HG03060 (cell line): ENCODE data around the gene C14orf119.

Experiments used
- ATAC-seq: cut with Tn5 transposase; IDR thresholded peaks from one replicate; pipeline ENCODE4 v1.9.1; 2021; ENCODE audit warnings: low read depth, moderate number of reproducible peaks; ENCODE audit not compliant: unreplicated experiment

The C14orf119 gene

DNA sequence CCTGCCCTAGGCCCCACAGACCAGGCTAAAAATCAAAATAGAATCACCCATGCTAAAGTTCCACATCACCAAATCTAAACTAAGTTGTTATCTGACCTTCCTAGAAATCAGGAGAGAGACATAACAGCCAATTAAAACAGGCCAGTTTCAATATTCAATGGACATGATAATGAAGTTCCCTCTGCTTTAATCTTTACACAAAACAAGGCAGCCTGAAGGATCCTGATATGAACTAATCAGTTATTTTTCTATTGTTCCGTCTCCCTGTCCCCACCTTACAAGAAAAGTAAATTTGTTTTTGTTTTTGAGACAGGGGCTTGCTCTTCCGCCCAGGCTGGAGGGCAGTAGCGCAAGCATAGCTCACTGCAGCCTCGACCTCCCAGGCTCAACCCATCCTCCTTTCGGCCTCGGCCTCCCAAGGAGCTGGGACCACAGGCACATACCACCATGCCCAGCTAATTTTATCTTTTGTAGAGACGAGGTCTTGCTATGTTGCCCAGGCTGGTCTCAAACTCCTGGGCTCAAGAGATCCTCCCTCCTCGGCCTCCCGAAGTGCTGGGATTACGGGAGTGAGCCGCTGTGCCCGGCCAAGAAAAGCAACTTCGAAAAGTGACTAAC lies 29.1 kb downstream of the C14orf119 start:
- ATAC-seq: no peak

GRCh38 chr14:23125011-23125410 lies 29.7 kb downstream of the C14orf119 start:
- ATAC-seq: no peak

GRCh38 chr14:23125933-23126524 lies 30.7 kb downstream of the C14orf119 start:
- ATAC-seq: no peak

- ATAC-seq: no peak
Measured at GRCh38 chr14:23126548-23127278, 31.4 kb downstream of the C14orf119 start.

DNA sequence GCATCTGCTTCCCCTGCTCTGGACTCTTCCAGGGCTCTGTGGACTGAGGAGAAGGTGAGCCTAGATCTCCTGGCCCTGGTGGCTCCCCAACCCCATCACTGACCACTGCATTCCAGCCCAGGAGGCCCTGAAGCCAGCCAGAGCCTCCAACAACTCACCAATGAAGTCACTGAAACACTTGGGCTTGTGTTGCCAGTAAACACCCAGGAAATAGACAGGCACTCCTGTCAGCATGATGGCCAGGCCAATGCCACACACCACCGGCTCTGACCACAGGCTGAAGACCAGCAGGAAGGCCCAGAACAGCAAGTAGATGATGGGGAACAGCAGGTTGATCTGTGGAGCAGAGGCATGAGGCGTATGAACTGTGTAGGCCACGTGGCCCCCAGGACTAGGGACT lies 32.6 kb downstream of the C14orf119 start:
- no peak for ATAC-seq

DNA sequence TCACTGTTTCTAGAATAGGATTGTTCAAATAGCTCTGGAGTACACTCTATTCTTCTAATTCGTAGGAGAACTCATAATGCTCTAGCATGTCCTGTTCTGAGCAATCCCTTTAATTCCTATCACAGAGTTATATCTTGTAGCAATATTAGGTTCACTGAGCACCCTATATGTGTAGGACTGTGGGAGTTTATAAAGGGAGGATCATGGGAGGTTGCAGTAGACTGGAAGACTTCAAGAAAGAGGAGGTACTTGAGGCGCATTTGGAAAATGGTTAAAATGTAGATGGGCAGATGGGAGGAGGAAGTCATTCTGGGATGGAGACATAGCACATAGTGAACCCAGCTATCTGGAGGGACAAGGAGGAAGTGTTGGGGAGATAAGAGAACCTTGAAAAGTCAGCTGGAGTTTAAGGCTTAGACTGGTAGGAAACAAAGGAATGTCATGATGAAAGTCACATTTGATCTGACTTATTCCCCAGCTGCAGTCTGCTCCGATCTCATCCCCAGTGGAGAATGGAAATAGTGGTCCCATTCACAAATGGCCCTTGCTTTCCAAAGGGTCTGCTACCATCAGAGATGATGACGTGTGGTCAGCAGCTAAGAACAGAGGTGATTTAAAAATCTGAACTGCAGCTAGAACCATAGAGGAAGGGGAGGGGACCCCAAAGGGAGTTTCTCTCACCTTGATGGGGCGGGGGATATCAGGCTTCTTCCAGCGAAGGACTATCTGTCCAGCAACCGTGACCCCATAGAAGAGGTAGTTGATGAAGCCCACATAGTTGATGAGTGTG lies 33.9 kb downstream of the C14orf119 start:
- ATAC-seq: no peak

GRCh38 chr14:23129759-23130316 lies 34.5 kb downstream of the C14orf119 start:
- no peak for ATAC-seq

GRCh38 chr14:23130871-23131270 lies 35.6 kb downstream of the C14orf119 start:
- ATAC-seq: no peak

- ATAC-seq: no peak
Measured at GRCh38 chr14:23131482-23131881, 36.2 kb downstream of the C14orf119 start.

DNA sequence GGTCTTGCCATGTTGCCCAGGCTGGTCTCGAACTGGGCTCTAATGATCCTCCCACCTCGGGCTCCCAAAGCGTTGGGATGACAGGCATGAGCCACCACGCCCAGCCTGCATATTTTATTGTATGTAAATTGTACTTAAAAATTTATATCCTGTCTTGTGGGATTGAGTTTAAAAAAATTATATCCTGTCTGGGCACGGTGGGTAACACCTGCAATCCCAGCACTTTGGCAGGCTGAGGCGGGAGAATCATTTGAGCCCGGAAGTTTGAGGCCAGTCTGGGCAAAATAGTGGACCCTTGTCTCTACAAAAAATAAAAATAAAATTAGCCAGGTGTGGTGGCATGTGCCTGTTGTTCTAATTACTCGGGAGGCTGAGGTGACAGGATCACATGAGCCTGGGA lies 37.7 kb downstream of the C14orf119 start:
- no peak for ATAC-seq

- ATAC-seq: no peak
Measured at GRCh38 chr14:23136566-23137133, 41.3 kb downstream of the C14orf119 start.

- ATAC-seq: no peak
Measured at GRCh38 chr14:23137192-23137812, 42.0 kb downstream of the C14orf119 start.

- no peak for ATAC-seq
Measured at GRCh38 chr14:23137813-23138535, 42.7 kb downstream of the C14orf119 start.

DNA sequence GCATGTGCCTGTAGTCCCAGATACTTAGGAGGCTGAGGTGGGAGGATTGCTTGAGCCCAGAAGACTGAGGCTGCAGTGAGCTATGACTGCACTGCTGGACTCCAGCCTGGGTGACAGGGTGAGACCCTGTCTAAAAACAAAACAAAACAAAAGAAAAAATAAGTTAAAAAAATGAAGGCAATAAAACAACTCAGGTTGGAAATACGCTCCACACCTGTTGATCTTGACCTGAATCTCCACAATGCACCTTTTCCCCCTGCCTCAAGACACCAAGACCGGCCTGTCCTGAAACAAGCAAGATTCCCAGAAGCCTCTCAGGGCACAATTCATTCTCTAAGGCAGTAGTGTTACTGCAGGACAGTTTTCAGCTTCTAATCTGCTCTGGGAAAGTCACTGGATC lies 44.6 kb downstream of the C14orf119 start:
- ATAC-seq: no peak

DNA sequence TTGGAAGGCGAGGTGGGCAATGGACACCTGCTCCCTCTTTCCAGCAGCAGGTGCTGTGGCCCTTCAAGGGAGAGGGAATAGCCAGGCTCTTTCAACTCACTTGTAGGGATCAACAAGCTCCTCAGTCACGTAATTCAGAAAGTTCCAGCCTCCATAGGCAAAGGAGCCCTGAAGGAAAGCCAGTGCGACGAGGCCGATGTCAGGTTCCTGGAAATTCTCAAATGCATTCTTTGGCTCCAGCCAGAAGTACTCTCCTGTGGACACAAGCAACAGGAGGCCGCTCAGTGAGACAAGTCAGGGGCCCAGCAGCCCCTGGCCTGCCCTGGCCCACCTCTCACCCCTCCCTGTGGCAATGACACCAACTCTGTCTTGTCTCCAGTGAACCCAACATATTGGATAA lies 45.1 kb downstream of the C14orf119 start:
- no peak for ATAC-seq

- ATAC-seq: no peak
Measured at GRCh38 chr14:23141706-23142444, 46.6 kb downstream of the C14orf119 start.

GRCh38 chr14:23142826-23143225 lies 47.5 kb downstream of the C14orf119 start:
- ATAC-seq: no peak

DNA sequence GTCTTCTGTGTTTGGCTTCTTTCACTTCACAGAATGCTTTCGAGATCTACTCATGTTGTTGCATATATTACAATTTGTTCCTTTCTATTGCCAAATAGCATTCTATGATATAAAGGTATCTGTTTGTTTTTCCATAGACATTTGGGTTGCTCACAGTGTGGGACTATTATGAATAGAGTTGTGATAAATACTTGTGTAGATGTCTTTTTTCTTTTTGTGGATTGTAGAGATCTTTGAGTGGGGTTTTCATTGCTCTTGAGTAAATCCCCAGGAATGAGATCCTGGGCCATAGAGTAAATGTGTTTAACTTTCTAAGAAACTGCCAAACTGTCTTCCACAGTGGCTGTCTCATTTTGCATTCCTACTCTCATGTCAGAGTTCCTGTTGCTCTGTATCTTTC lies 48.6 kb downstream of the C14orf119 start:
- ATAC-seq: no peak
